Esophagus muscularis mucosa (tissue), 4 donors: ENCODE measurements around the gene ATP10A.

ENCODE experiments used
- CTCF ChIP-seq, 3 experiments: fragments of 200-600 bp in 2 of 3; fragments of 450-650 bp in 1 of 3; sonication (generic) in 2 of 3; IDR thresholded peaks; one replicate each; pipeline ENCODE4 v1.5.1; 2017 to 2019; ENCODE audit warnings: antibody characterized with exemption in 3 of 3, mild to moderate bottlenecking in 2 of 3, moderate library complexity in 1 of 3
- EP300 ChIP-seq: sonication (generic); formaldehyde crosslinking; IDR thresholded peaks from one replicate; pipeline ENCODE4 v1.6.1; 2017; ENCODE audit warnings: antibody characterized with exemption
- POLR2AphosphoS5 ChIP-seq, 2 donors: sonication (generic); formaldehyde crosslinking; IDR thresholded peaks; one replicate each; pipeline ENCODE4 v1.6.1; 2017; ENCODE audit warnings: antibody characterized with exemption in 2 of 2

- TF ChIP-seq CTCF (IDR thresholded peaks at IDR 0.05) (no peak), POLR2AphosphoS5 (IDR thresholded peaks at IDR 0.05) (no peak), EP300 (no peak)
These were observed 187.7 kb downstream of the ATP10A start for GRCh38 chr15:25675396-25675795.
